H9 (cell line): ENCODE measurements around the gene RGS6. TPM values are rescaled to one million over a fixed set of nuclear protein-coding genes. Genes with fewer than 3 reads are reported as not detected.

ENCODE experiments used
- DNase-seq: peaks from one replicate; pipeline ENCODE4 v3.0.0-alpha.2; 2017
- H2AFZ ChIP-seq: one replicate; pipeline ENCODE4 v1.6.1; 2013; ENCODE audit warnings: mild to moderate bottlenecking, low read length, control low read depth, moderate library complexity
- H2AK5ac ChIP-seq: 2 replicates; pipeline ENCODE4 v1.6.1; 2013; ENCODE audit warnings: low read length, control low read depth, mixed read lengths; ENCODE audit not compliant: insufficient read length
- H2BK120ac ChIP-seq: one replicate; pipeline ENCODE4 v1.6.1; 2013; ENCODE audit warnings: low read depth, mild to moderate bottlenecking, low read length, control low read depth, inconsistent platforms; ENCODE audit not compliant: poor library complexity, severe bottlenecking
- H2BK12ac ChIP-seq: 2 replicates; pipeline ENCODE4 v1.6.1; 2013; ENCODE audit warnings: low read length, control low read depth, mixed read lengths, low read depth; ENCODE audit not compliant: insufficient read length
- H2BK15ac ChIP-seq: 2 replicates; pipeline ENCODE4 v1.6.1; 2013; ENCODE audit warnings: low read depth, low read length, control low read depth
- H2BK20ac ChIP-seq: one replicate; pipeline ENCODE4 v1.6.1; 2013; ENCODE audit warnings: low read depth, mild to moderate bottlenecking, low read length, control low read depth, inconsistent platforms; ENCODE audit not compliant: poor library complexity, severe bottlenecking
- H2BK5ac ChIP-seq: 2 replicates; pipeline ENCODE4 v1.6.1; 2013; ENCODE audit warnings: low read length, control low read depth, mixed read lengths; ENCODE audit not compliant: insufficient read length
- H3K14ac ChIP-seq: 2 replicates; pipeline ENCODE4 v1.6.1; 2013; ENCODE audit warnings: low read length, control low read depth; ENCODE audit not compliant: insufficient read depth
- H3K18ac ChIP-seq: 2 replicates; pipeline ENCODE4 v1.6.1; 2013; ENCODE audit warnings: low read depth, mild to moderate bottlenecking, mixed read lengths, low read length, control low read depth; ENCODE audit not compliant: insufficient read length
- H3K23ac ChIP-seq: 2 replicates; pipeline ENCODE4 v1.6.1; 2013; ENCODE audit warnings: low read length, control low read depth, mixed read lengths, low read depth; ENCODE audit not compliant: insufficient read length
- H3K23me2 ChIP-seq: 2 replicates; pipeline ENCODE4 v1.6.1; 2013; ENCODE audit warnings: low read depth, mild to moderate bottlenecking, mixed read lengths, low read length, control low read depth; ENCODE audit not compliant: insufficient read length, poor library complexity, severe bottlenecking
- H3K27ac ChIP-seq: 2 replicates; pipeline ENCODE4 v1.5.1; 2013; ENCODE audit warnings: low read length, control low read depth, mixed read lengths, low read depth; ENCODE audit not compliant: insufficient read length
- H3K27me3 ChIP-seq: 2 replicates; pipeline ENCODE4 v1.6.1; 2013; ENCODE audit warnings: low read length, control low read depth, inconsistent platforms; ENCODE audit not compliant: insufficient read depth
- H3K4ac ChIP-seq: 2 replicates; pipeline ENCODE4 v1.6.1; 2013; ENCODE audit warnings: low read depth, mild to moderate bottlenecking, control low read depth, inconsistent platforms, low read length, moderate library complexity
- H3K4me1 ChIP-seq: 2 replicates; pipeline ENCODE4 v1.6.1; 2013; ENCODE audit warnings: low read length, control low read depth, inconsistent platforms; ENCODE audit not compliant: insufficient read depth
- H3K4me2 ChIP-seq: 2 replicates; pipeline ENCODE4 v1.6.1; 2013; ENCODE audit warnings: low read length, control low read depth, mixed read lengths; ENCODE audit not compliant: insufficient read length, insufficient read depth
- H3K56ac ChIP-seq: 2 replicates; pipeline ENCODE4 v1.6.1; 2013; ENCODE audit warnings: low read depth, mild to moderate bottlenecking, mixed read lengths, low read length, control low read depth; ENCODE audit not compliant: insufficient read length
- H3K79me1 ChIP-seq: 2 replicates; pipeline ENCODE4 v1.6.1; 2013; ENCODE audit warnings: low read depth, mild to moderate bottlenecking, moderate library complexity, low read length, control low read depth, inconsistent platforms; ENCODE audit not compliant: insufficient read depth, poor library complexity, severe bottlenecking
- H3K79me2 ChIP-seq: 2 replicates; pipeline ENCODE4 v1.6.1; 2013; ENCODE audit warnings: low read length, control low read depth, inconsistent platforms; ENCODE audit not compliant: insufficient read depth
- H3K9ac ChIP-seq: 2 replicates; pipeline ENCODE4 v1.6.1; 2013; ENCODE audit warnings: low read length, control low read depth, mixed read lengths; ENCODE audit not compliant: insufficient read length; ENCODE audit errors: extremely low read depth
- H3K9me3 ChIP-seq: one replicate; pipeline ENCODE4 v1.6.1; 2013; ENCODE audit warnings: low read depth, low read length, inconsistent platforms; ENCODE audit not compliant: control insufficient read depth
- H3T11ph ChIP-seq: one replicate; pipeline ENCODE4 v1.6.1; 2013; ENCODE audit warnings: mild to moderate bottlenecking, low read length, control low read depth, inconsistent platforms
- H4K20me1 ChIP-seq: one replicate; pipeline ENCODE4 v1.6.1; 2013; ENCODE audit not compliant: control insufficient read depth, insufficient read length, insufficient read depth
- H4K5ac ChIP-seq: 2 replicates; pipeline ENCODE4 v1.6.1; 2013; ENCODE audit warnings: low read depth, mild to moderate bottlenecking, mixed read lengths, low read length, control low read depth; ENCODE audit not compliant: insufficient read length
- H4K8ac ChIP-seq: replicated peaks from 2 replicates; pipeline ENCODE4 v1.6.1; 2013; ENCODE audit warnings: low read length, control low read depth, mixed read lengths, low read depth; ENCODE audit not compliant: insufficient read length
- H4K91ac ChIP-seq: 2 replicates; pipeline ENCODE4 v1.6.1; 2013; ENCODE audit warnings: low read depth, mild to moderate bottlenecking, moderate library complexity, mixed read lengths, low read length, control low read depth; ENCODE audit not compliant: insufficient read length
- H3K27ac Mint-ChIP-seq, 3 experiments: 2 replicates in 2 of 3; 3 replicates in 1 of 3; pipeline ENCODE4 v1.8.0; 2020 to 2021; ENCODE audit warnings: mixed read lengths in 3 of 3, mild to moderate bottlenecking in 1 of 3, moderate library complexity in 1 of 3
- H3K27me3 Mint-ChIP-seq: 2 replicates; pipeline ENCODE4 v1.8.0; 2021; ENCODE audit warnings: low read depth, mild to moderate bottlenecking, moderate library complexity, mixed read lengths
- H3K36me3 Mint-ChIP-seq, 3 experiments: 2 replicates in 2 of 3; 3 replicates in 1 of 3; pipeline ENCODE4 v1.8.0; 2020 to 2021; ENCODE audit warnings: low read depth in 3 of 3, mixed read lengths in 3 of 3; ENCODE audit not compliant: insufficient read depth in 1 of 3
- H3K4me1 Mint-ChIP-seq, 2 experiments: 2 replicates each; pipeline ENCODE4 v1.8.0; 2020; ENCODE audit warnings: mixed read lengths in 2 of 2
- H3K4me3 Mint-ChIP-seq, 2 experiments: 2 replicates in 1 of 2; 3 replicates in 1 of 2; pipeline ENCODE4 v1.8.0; 2020 to 2021; ENCODE audit warnings: mild to moderate bottlenecking in 2 of 2, mixed read lengths in 2 of 2, moderate library complexity in 1 of 2
- H3K9me3 Mint-ChIP-seq, 2 experiments: 2 replicates in 1 of 2; 3 replicates in 1 of 2; pipeline ENCODE4 v1.8.0; 2020; ENCODE audit warnings: mild to moderate bottlenecking in 2 of 2, mixed read lengths in 2 of 2, moderate library complexity in 1 of 2
- CTCF ChIP-seq: fragments of 200-600 bp; sonication (generic); conservative IDR thresholded peaks from 3 replicates; pipeline ENCODE4 v1.8.0; 2021; ENCODE audit warnings: antibody characterized with exemption, mild to moderate bottlenecking
- WGBS: extraction: QIAGEN DNeasy Blood & Tissue Kit; methylation state at CpG from one replicate; pipeline ENCODE4 v1.1.7; 2013; ENCODE audit warnings: missing lambda C conversion rate, low lambda C conversion rate, mixed read lengths; ENCODE audit not compliant: insufficient read length; ENCODE audit errors: extremely low coverage; 5-methylcytosine and 5-hydroxymethylcytosine counted together
- total RNA-seq: library from RNA; stranded (reverse); gene quantifications from 2 replicates; pipeline ENCODE4 v1.2.1, GENCODE V29; 2021

The RGS6 gene
- total RNA-seq, 1 experiment from 2014 or later, result 3.0 TPM

- no peak overlapping the region for H3K18ac ChIP-seq
- H3K79me2 ChIP-seq, result no peaks in the 10 kb centered on the region
- H3K4ac ChIP-seq, result no peak overlapping the region
- no peak overlapping the region for H3K4me2 ChIP-seq
- no peak overlapping the region for H3K56ac ChIP-seq
- H4K8ac ChIP-seq, result no peak overlapping the region
- no peaks in the 10 kb centered on the region for H3K23me2 ChIP-seq
- no peaks in the 10 kb centered on the region for H3K27me3 ChIP-seq
- no peak overlapping the region for H3T11ph ChIP-seq
- no peak overlapping the region for H2BK20ac ChIP-seq
- H2BK15ac ChIP-seq, result no peak overlapping the region
- no peak overlapping the region for H3K23ac ChIP-seq
- no peaks in the 10 kb centered on the region for H3K27me3 Mint-ChIP-seq
- H3K79me1 ChIP-seq, result no peaks in the 10 kb centered on the region
- no peak overlapping the region for H3K9ac ChIP-seq
- no peak overlapping the region for H2BK5ac ChIP-seq
- no peak overlapping the region for H4K91ac ChIP-seq
- H2BK12ac ChIP-seq, result no peak overlapping the region
- peaks cover 0 to 8% (median 0%) of the 10 kb centered on the region in 3 experiments; a peak in 3 of 7 replicates for H3K36me3 Mint-ChIP-seq
- no CpG with 5 or more reads among the region's 3 CpGs for WGBS
- H3K9me3 ChIP-seq, result no peaks in the 10 kb centered on the region
- peaks cover 12% of the 10 kb centered on the region in 2 experiments for H3K4me1 Mint-ChIP-seq
- no peak for TF ChIP-seq CTCF
- no peak overlapping the region for H2AK5ac ChIP-seq
- H2BK120ac ChIP-seq, result no peak overlapping the region
- peaks cover 3 to 16% of the 10 kb centered on the region in 2 experiments; a peak in 4 of 5 replicates for H3K9me3 Mint-ChIP-seq
- no peak overlapping the region for H4K5ac ChIP-seq
- H3K4me3 Mint-ChIP-seq, result no peak overlapping the region
- no peak overlapping the region for H3K27ac Mint-ChIP-seq
- no peak overlapping the region for H3K27ac ChIP-seq
- no peak overlapping the region for H2AFZ ChIP-seq
- no peaks in the 10 kb centered on the region for H4K20me1 ChIP-seq
- no peaks in the 10 kb centered on the region for H3K4me1 ChIP-seq
- no peak for DNase-seq
- H3K14ac ChIP-seq, result no peak overlapping the region
Measured at GRCh38 chr14:72538387-72538786, 606.2 kb downstream of the RGS6 start.
